ENCODE measurements around the gene ABLIM1.

DNA sequence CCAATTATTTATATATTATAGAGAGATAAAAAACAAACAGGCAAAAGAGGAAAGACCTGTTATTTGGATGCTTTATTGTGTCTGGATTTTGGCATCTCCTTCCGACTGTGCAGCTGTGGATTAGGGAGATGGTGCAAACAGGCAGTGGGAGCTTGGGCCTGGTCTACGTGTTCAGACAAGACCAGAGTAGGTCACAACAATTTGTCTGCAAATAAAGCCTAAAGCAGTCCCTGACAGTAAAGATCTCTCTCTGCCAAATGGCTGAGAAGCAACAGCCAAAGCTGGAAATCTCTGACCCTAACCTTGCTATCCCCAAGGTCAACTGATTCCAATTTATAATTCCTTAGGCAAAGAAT lies 82.0 kb downstream of the ABLIM1 start:
- TF ChIP-seq, protein P1, sequence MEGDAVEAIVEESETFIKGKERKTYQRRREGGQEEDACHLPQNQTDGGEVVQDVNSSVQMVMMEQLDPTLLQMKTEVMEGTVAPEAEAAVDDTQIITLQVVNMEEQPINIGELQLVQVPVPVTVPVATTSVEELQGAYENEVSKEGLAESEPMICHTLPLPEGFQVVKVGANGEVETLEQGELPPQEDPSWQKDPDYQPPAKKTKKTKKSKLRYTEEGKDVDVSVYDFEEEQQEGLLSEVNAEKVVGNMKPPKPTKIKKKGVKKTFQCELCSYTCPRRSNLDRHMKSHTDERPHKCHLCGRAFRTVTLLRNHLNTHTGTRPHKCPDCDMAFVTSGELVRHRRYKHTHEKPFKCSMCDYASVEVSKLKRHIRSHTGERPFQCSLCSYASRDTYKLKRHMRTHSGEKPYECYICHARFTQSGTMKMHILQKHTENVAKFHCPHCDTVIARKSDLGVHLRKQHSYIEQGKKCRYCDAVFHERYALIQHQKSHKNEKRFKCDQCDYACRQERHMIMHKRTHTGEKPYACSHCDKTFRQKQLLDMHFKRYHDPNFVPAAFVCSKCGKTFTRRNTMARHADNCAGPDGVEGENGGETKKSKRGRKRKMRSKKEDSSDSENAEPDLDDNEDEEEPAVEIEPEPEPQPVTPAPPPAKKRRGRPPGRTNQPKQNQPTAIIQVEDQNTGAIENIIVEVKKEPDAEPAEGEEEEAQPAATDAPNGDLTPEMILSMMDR (IDR thresholded peaks at IDR 0.05), result no peak
- no peak for TF ChIP-seq POLR2A (IDR thresholded peaks at IDR 0.05)
- TF ChIP-seq POLR2AphosphoS5 (IDR thresholded peaks at IDR 0.05), result no peak
